GM23338 (cell line): ENCODE data around the gene KRTAP4-6.
"Not testable (repeated sequence)": the region's sequence is repeated elsewhere in the genome, so short reads cannot be mapped to it uniquely, and the experiment has no call there.

ENCODE experiments used
- CTCF ChIP-seq, 2 experiments: fragments of 200-600 bp in 1 of 2; sonication (generic) in 1 of 2; conservative IDR thresholded peaks; 2 replicates each; pipeline versions ENCODE4 v1.5.1 to v1.6.1; 2016 to 2017; ENCODE audit warnings: antibody characterized with exemption in 2 of 2, low read depth in 2 of 2, mild to moderate bottlenecking in 2 of 2, moderate library complexity in 1 of 2
- EZH2 ChIP-seq: fragments of 200-600 bp; sonication (generic); IDR thresholded peaks from one replicate; pipeline ENCODE4 v1.8.0; 2017; ENCODE audit warnings: antibody characterized with exemption, mild to moderate bottlenecking, low read depth; ENCODE audit not compliant: unreplicated experiment
- EZH2phosphoT487 ChIP-seq: fragments of 200-600 bp; sonication (generic); IDR thresholded peaks from one replicate; pipeline ENCODE4 v1.8.1; 2018; ENCODE audit warnings: antibody characterized with exemption; ENCODE audit not compliant: unreplicated experiment
- NANOG ChIP-seq: IDR thresholded peaks from 2 replicates; pipeline ENCODE4 v1.6.1; 2016; ENCODE audit warnings: antibody characterized with exemption, borderline replicate concordance
- POLR2AphosphoS5 ChIP-seq: IDR thresholded peaks from 2 replicates; pipeline ENCODE4 v1.6.1; 2016; ENCODE audit warnings: antibody characterized with exemption, low read depth
- STAT1 ChIP-seq: IDR thresholded peaks from one replicate; pipeline ENCODE4 v1.6.1; 2016; ENCODE audit warnings: antibody characterized with exemption; ENCODE audit not compliant: unreplicated experiment
- ZNF331 ChIP-seq: fragments of 250-450 bp; sonication (Bioruptor Pico); IDR thresholded peaks from 2 replicates; pipeline ENCODE4 v1.5.0; 2020; ENCODE audit warnings: low read depth, mild to moderate bottlenecking, moderate library complexity

DNA sequence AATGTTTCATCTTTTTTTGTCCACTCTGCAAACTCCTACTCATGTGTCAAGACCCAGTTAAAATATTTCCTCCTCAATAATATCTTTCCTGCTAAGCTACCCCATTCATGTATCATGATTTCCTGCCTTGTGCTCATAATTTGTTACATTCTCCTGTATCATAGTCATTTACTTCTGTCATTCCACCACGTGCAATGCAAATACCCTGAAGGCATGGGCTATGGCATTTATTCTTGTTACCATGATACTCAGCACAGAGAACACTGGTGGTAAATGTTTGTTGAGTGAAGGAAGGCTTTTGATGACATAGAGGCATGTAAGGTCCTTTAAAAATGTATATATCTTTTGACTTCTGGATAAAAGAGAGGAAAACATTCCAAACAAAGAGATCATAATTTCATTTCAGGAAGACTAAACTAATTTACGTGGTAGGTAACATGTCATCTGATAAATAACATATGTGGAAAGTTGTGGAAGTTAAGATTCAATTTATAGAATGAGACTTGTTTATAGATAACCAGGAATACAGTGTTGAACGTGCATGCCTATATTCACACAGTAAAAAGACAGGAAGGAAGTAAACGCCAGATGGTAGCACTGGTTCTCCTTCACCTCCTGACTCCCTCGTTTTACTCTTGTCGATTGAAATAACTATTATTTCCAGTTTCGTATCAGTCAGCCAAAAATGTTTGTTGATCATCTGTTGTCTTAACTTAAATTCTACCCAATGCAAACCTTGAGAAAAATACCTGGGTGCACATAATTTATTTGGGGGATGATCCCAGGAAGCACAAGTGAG lies 40.5 kb downstream of the KRTAP4-6 start:
- not testable (repeated sequence) for TF ChIP-seq NANOG; CTCF (conservative IDR thresholded peaks at IDR 0.05; ENCODE audit: low read depth in 2 of 2); EZH2; POLR2AphosphoS5; EZH2phosphoT487; ZNF331 (CRISPR knock-in tag); STAT1
